ENCODE data around the gene B4GALT6. TPM values are rescaled to one million over a fixed set of nuclear protein-coding genes. Genes with fewer than 3 reads are reported as not detected.
"Not testable (repeated sequence)": the region's sequence is repeated elsewhere in the genome, so short reads cannot be mapped to it uniquely, and the experiment has no call there.

Gene B4GALT6
- total RNA-seq, 1 experiment from 2014 or later: 16.1 TPM

DNA sequence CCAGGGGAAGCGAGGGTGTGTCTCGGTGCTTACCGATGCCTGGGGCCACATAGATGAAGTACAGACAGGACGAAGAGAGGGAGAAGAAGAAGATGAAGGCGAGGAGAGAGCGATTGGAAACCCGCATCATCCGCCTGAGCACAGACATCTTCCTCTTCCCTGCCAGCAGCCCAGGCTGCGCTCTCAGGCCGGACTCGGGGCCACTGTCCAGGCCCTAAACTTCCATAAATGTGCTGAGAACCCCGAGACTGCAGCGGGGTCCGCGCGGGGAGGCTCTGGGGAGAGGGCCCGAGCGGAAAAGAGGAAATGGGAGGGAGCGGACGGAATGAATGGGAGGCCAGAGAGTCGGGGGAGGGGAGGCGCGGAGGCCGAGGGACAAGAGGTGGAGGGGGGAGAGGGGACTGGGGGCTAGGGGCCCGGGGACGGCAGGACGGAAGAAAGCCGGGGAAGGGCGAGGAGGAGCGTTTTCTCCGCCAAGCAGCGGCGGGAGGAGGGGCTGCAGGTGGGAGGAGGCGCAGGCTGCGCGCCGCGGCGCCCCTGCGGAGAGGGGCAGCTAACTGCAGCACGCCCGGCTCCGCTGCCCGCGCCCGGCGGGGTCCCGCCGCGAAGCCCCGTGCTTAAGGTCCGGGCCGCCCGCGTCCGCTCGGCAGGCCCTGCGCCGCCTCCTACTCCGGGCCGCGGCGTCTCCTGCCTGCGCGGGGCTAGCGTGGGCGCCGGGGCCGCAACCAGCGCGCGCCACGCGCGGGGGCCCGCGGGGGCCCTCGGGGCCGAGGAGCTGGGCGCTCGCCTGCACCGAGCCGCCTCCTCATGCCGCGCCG is at the start of gene B4GALT6 (continued):
- TF ChIP-seq, protein P1, sequence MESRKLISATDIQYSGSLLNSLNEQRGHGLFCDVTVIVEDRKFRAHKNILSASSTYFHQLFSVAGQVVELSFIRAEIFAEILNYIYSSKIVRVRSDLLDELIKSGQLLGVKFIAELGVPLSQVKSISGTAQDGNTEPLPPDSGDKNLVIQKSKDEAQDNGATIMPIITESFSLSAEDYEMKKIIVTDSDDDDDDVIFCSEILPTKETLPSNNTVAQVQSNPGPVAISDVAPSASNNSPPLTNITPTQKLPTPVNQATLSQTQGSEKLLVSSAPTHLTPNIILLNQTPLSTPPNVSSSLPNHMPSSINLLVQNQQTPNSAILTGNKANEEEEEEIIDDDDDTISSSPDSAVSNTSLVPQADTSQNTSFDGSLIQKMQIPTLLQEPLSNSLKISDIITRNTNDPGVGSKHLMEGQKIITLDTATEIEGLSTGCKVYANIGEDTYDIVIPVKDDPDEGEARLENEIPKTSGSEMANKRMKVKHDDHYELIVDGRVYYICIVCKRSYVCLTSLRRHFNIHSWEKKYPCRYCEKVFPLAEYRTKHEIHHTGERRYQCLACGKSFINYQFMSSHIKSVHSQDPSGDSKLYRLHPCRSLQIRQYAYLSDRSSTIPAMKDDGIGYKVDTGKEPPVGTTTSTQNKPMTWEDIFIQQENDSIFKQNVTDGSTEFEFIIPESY (IDR thresholded peaks at IDR 0.05; ENCODE audit: extremely low read depth, insufficient replicate concordance, low read length): no peak
- no peak for TF ChIP-seq CEBPB (IDR thresholded peaks at IDR 0.05; ENCODE audit: low read depth)

DNA sequence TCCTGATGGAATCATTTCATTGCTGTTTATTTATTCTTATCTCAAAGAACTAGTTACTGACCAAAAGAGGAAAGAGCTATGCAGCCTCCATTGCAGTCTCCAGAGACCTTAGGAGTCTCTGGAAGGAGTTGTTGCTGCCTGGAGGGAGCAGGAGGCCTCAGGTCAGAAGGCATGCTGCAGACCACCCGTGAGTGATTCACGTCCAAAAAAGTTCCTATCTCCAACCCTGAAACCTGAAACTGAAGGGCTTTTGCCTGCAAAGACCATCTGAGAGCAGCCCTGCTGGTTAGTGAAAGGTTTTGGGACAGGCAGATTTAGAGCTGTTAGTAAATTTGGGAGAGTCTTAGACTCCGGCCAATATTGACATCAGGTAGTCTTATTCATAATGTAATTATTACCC is 47.2 kb upstream of the B4GALT6 start:
- intact Hi-C loops (cut with micrococcal nuclease): no loop called here
- H3K79me2 ChIP-seq (ENCODE audit: insufficient read depth, low read length): no peaks in the 10 kb centered on the region
- H3K9ac ChIP-seq (ENCODE audit: low read length): no peak overlapping the region
- H3K9me3 ChIP-seq (ENCODE audit: control insufficient read depth in 1 of 2, insufficient read depth in 1 of 2, low read depth in 1 of 2, low read length in 2 of 2): no peaks in the 10 kb centered on the region
- ATAC-seq (no peak), DNase-seq (ENCODE audit: low read depth, low spot score) (no peak)
- POLR2A ChIA-PET: no interaction called here
- no peaks in the 10 kb centered on the region for H3K9me2 ChIP-seq (ENCODE audit: insufficient read depth)
- H3K36me3 ChIP-seq (ENCODE audit: control insufficient read depth in 1 of 2, insufficient read depth in 2 of 2, low read length in 2 of 2): no peaks in the 10 kb centered on the region
- TF ChIP-seq POLR2AphosphoS5 (IDR thresholded peaks at IDR 0.05; ENCODE audit: low read depth, low read length) (no peak), POLR2A (IDR thresholded peaks at IDR 0.05; ENCODE audit: borderline replicate concordance, extremely low read depth, insufficient read depth, insufficient read length) (no peak), EZH2 (IDR thresholded peaks at IDR 0.05) (no peak), ELF1 (IDR thresholded peaks at IDR 0.05; ENCODE audit: borderline replicate concordance, low read depth) (no peak), CBX3 (IDR thresholded peaks at IDR 0.05; ENCODE audit: low read depth) (no peak), FOSL1 (IDR thresholded peaks at IDR 0.05; ENCODE audit: low read depth) (no peak), SRF (IDR thresholded peaks at IDR 0.05; ENCODE audit: low read depth) (no peak)
- TF ChIP-seq, protein P2, sequence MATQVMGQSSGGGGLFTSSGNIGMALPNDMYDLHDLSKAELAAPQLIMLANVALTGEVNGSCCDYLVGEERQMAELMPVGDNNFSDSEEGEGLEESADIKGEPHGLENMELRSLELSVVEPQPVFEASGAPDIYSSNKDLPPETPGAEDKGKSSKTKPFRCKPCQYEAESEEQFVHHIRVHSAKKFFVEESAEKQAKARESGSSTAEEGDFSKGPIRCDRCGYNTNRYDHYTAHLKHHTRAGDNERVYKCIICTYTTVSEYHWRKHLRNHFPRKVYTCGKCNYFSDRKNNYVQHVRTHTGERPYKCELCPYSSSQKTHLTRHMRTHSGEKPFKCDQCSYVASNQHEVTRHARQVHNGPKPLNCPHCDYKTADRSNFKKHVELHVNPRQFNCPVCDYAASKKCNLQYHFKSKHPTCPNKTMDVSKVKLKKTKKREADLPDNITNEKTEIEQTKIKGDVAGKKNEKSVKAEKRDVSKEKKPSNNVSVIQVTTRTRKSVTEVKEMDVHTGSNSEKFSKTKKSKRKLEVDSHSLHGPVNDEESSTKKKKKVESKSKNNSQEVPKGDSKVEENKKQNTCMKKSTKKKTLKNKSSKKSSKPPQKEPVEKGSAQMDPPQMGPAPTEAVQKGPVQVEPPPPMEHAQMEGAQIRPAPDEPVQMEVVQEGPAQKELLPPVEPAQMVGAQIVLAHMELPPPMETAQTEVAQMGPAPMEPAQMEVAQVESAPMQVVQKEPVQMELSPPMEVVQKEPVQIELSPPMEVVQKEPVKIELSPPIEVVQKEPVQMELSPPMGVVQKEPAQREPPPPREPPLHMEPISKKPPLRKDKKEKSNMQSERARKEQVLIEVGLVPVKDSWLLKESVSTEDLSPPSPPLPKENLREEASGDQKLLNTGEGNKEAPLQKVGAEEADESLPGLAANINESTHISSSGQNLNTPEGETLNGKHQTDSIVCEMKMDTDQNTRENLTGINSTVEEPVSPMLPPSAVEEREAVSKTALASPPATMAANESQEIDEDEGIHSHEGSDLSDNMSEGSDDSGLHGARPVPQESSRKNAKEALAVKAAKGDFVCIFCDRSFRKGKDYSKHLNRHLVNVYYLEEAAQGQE (IDR thresholded peaks at IDR 0.05; ENCODE audit: low read depth): no peak
- CTCF ChIA-PET: interaction anchor here (1.1 kb wide), 1 partner anchor 176 kb away, joined by 3 read pairs; no protein-coding TSS in a partner anchor
- RAD21 ChIA-PET (ENCODE audit: low non-redundant PET in 1 of 2, low total read pairs in 2 of 2, uncharacterized antibody in 2 of 2, unreplicated experiment in 2 of 2): no interaction called here
- H3K27ac ChIP-seq (ENCODE audit: low read depth, low read length): no peak overlapping the region
- H4K20me1 ChIP-seq (ENCODE audit: insufficient read depth): no peaks in the 10 kb centered on the region
- no peaks in the 10 kb centered on the region for H3K4me1 ChIP-seq (ENCODE audit: control insufficient read depth in 1 of 2, insufficient read depth in 2 of 2, low read length in 2 of 2)
- no peaks in the 10 kb centered on the region for H3K27me3 ChIP-seq (ENCODE audit: insufficient read depth, low read length)
- H3K4me2 ChIP-seq (ENCODE audit: low read length): no peak overlapping the region
- no peak overlapping the region for H2AFZ ChIP-seq (ENCODE audit: low read depth, low read length, poor library complexity, severe bottlenecking)
- BruUV-seq (replicated peaks): no TSS peak
- H3K4me3 ChIP-seq (replicated peaks in 1 of 2; ENCODE audit: low read depth in 1 of 2, low read length in 2 of 2): no peak overlapping the region

DNA sequence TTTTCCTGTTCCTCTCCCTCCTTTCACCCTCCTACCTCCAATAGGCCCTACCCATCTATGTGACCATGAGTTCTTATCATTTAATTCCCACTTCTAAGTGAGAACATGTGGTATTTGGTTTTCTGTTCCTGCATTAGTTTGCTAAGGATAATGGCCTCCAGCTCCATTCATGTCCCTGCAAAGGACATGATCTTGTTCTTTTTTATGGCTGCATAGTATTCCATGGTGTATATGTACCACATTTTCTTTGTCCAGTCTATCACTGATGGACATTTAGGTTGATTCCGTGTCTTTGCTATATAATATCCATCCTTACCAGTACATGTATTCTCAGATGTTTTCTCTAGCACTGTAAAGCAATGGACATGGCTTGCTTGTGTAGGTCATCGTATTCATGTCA is 44.8 kb upstream of the B4GALT6 start:
- H3K79me2 ChIP-seq (ENCODE audit: insufficient read depth, low read length); H2AFZ ChIP-seq (ENCODE audit: low read depth, low read length, poor library complexity, severe bottlenecking); POLR2A ChIA-PET; BruUV-seq (replicated peaks); H3K9me2 ChIP-seq (ENCODE audit: insufficient read depth); H3K4me1 ChIP-seq (ENCODE audit: control insufficient read depth in 1 of 2, insufficient read depth in 2 of 2, low read length in 2 of 2); H3K4me2 ChIP-seq (ENCODE audit: low read length); RAD21 ChIA-PET (ENCODE audit: low non-redundant PET in 1 of 2, low total read pairs in 2 of 2, uncharacterized antibody in 2 of 2, unreplicated experiment in 2 of 2); H3K9ac ChIP-seq (ENCODE audit: low read length); DNase-seq (ENCODE audit: low read depth, low spot score); H3K27ac ChIP-seq (ENCODE audit: low read depth, low read length); H4K20me1 ChIP-seq (ENCODE audit: insufficient read depth); H3K9me3 ChIP-seq (ENCODE audit: control insufficient read depth in 1 of 2, insufficient read depth in 1 of 2, low read depth in 1 of 2, low read length in 2 of 2); CTCF ChIA-PET; H3K4me3 ChIP-seq (replicated peaks in 1 of 2; ENCODE audit: low read depth in 1 of 2, low read length in 2 of 2); ATAC-seq; H3K36me3 ChIP-seq (ENCODE audit: control insufficient read depth in 1 of 2, insufficient read depth in 2 of 2, low read length in 2 of 2); H3K27me3 ChIP-seq (ENCODE audit: insufficient read depth, low read length): not testable (repeated sequence)
- intact Hi-C loops (cut with micrococcal nuclease): loop anchor here (10.0 kb wide), 3 partner anchors 226 to 754 kb away; no protein-coding TSS in a partner anchor
